ENCODE measurements around the gene LCMT1.
"Not testable (repeated sequence)": the region's sequence is repeated elsewhere in the genome, so short reads cannot be mapped to it uniquely, and the experiment has no call there.

LCMT1 gene

DNA sequence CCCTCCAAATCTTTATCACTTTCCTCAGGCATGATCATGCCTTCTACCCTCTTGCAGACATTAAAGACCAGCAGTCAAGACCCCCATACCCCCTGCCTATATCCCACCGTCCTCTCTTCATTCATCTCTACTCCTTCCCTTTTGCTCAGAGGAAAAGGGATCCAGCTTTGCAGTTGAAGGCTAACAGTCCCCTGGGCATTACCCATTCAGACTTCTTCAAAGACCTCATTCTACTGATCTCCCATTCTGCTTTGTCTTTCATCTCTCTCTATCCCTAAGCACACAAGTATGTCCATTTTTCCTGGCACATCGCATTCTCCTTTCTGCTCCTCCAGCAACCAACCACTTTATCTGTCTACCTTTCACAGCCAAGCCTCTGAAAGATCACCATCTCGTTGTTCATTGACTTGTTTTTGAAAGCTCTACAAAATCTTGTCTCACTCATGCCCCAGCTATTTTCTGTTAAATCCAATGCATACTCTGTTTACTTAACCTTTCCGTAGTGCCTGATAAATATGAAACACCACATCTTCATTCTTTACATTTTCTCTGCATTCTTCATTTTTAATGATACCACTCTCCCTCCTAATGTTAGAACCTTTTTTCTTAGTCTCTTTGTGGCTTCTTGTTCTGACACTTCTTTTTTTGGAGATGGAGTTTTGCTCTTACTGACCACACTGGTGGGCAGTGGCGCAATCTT is 14.1 kb upstream of the LCMT1 start:
- no peak for DNase-seq

DNA sequence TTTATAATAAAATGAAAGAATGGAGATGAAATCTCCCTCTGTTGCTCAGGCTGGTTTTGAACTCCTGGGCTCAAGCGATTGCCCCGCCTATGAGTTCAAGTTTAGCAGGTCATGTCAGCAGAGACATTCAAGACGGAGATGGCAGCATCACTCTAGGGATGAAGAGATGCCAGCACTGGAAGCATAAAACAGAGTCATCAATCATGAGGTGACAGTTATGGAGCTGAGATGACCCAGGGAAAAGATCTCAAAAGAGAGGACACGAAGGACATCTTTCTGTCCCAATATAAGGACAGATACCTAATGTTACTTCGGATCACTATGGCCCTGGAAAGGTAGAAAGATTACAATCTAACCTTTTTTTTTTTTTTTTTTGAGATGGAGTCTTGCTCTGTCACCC is 11.0 kb upstream of the LCMT1 start:
- no peak for DNase-seq

DNA sequence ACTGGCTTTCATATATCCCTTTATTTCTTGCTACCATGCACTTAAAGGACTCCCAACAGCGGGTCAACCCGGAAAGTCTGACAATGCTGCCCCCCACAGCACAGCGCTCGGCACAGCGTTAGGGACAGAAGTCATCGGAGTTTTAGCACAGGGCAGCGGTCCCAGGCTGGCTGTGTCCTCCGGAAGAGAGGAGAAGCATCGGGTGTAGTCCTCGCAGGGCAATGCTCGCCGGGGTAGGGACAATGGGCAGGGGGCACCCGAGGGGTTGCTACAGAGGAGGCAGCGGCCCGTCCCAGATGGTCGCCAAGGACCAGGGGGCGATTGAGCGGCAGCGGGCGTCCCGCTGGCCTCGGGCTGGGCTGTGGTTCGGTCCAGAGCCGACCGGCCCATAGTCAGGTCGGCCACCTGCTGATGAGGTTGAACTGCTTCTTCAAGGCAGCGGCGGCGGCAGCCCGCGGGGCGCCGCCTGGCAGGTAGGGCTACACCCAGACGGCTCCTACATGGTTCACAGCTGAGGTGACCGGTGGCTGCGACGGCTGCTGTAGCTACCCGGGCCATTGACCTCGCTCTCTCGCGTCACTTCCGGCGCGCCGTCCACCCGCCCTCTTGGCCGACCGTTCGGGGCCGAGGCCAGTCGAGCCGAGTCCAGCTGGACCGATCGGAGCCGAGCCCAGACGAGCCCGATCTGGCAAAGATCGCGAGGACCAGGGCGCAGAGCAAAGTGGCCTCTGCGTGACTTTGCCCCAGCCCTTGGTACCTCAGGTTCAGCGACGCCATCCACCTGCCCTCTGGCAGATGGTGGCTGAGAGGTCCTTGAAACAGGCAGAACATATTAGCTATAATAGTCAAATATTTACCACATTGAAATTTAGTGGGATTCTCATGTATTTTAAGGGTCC is 4.7 kb upstream of the LCMT1 start:
- DNase-seq: peak; percentile 85

DNA sequence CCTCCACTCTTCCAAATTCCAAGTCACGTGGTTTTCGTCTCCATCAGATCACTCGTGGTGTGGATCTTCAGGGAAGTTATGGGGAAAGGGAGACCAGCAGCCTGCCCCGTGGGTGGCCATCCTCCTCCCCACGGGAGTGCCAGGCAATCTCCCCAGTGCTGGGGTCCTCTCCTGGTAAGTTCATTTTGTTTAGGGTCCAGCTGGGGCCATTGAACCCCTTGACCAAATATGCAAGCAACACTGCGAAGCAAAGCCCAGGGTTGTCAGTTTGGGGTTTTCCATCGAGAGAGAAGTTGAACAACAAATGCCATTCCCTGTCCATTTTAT is 4.1 kb upstream of the LCMT1 start:
- no peak for DNase-seq

DNA sequence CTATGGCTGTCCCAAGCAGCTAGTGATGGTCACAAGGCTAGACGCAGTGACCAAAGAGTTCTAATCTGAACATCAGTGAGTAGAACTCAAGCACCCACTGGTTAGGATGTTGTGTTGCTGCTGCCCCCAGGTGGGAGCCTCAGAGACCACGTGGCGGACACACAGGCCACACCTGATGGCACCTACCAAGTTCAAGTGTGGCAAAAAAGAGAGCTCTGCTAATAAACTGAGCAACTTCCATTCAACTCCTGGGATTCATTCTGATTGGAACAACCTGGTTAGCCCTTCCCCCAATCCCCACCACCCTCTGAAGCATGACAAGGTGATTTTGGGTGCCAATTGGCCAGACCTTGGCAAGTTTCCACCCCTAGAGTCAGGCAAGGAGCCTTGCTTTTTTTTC is 3.5 kb upstream of the LCMT1 start:
- peak; percentile 58 for DNase-seq

DNA sequence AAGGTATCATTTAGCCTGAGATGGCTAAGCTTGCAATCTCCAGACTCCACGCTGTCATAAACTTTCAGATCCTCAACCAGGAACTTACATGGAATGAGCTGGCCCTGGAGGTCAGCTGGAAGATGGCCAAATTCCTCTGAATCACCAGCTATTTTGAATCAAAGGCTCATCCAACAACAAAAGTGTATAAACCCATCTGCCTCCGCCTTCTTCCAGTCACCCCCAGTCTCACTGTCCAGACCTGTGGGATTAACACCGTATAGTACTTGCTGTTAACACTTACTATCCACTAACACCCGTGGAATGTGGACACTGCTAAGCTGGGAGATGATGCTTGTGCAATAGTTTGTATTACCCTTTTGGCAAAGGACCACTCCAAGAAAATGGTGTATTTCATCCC is 1.9 kb upstream of the LCMT1 start:
- no peak for DNase-seq

DNA sequence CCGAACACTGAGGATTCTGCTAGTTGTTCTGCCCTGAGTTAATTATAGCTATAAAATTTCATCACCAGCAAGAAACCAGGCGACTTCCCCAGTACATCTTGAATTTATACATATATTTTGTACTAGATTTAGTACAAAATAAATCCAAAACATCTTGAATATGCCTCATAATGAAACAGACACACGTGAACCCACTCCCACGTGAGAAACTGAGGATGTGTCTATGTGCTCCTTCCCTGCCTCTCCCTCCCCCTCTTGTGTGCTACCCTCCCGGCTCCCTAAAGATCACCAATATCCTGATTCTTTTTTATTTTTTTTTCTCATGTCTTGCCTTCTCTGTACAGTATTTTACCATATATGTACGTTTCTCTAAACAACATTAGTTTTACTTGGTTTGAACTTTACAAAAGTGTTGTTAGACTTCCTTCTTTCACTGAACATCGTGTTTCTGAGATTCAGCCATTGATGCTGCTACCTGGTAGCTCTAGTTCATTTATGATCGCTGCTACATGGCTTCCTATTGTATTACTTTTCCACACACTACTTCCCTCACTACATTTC is 1.1 kb upstream of the LCMT1 start:
- DNase-seq: no peak

DNA sequence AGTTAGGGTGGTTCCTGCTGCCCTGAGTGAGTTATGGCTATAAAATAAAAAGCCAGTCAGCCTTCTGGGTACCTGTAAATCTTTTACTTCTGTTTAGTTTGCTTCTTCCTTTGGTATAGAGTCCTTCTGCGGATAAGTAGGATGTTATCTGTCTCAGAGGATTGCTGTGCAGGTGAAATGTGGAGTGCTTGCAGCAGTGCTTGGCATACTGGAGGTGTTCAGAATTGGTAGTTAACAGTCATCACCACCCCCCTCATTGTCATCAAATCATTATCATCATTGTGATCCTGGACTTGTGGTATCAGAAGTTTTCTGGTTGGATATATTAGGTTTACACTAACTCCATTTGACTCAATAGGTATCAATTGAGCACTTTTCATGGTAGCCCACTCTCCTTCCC is 2.6 kb downstream of the LCMT1 start:
- no peak for DNase-seq

DNA sequence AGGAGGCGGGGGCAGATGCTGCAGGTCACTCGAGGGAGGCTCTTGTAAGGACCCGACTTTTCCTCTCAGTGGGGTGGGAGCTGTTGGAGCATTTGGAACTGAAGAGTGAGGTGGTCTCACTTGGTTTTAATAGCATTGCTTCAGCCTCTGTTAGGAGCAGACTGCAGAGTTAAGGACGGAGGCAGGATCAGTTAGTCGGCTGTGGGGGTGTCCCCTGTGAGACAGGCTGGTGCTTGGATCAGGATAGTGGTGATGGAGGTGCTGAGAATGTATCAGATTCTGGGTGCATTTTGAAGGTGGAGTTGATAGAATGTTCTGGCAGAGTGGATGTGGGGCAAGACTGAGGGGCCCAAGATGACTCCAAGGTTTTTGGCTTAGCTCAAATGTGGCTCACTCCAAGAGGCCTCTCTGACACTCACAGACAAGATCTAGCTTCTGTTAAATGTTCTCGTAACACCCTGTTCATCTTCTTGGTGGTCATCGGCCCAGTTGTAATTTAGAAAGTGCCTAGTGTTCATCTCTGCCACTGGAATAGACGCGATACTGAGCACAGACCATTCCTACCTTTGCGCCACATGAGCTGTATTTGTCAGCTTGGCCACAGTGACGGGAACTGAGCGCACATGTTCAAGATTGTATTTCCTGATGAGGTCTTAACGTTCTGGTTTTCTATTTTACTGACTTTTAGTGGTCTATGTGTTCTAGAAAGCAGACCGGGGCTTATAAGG is 7.5 kb downstream of the LCMT1 start:
- DNase-seq: no peak

DNA sequence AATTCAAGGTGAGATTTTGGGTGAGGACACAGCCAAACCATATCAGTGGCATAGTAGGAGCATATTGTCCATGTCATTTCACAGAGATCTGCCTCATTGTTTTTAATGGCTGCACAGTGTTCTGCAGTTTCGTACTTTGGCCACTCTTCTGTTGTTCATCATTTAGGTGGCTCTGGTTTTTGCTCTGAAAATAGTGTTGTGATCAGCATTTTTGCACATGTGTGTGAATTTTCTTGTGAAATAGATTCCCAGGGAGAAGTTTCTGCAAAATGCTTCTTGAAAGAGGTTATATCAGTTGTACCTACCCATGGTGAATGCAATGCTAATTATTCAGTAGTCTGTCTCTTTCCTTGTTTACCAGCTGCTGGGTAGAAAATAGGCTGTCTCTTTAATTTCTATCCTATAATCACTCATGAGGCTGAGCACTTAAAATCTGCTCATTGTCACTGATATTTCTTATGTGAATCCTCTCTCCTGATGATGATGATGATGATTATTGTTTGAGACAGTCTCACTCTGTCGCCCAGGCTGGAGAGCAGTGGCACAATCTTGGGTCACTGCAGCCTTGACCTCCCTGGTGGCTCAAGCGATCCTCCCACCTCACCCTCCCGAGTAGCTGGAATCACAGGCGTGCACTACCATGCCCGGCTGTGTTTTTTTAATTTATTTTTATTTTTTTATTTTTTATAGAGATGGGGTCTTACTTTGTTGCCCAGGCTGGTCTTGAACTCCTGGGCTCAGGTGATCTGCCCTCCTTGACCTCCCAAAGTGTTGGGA is 10.5 kb downstream of the LCMT1 start:
- DNase-seq: no peak

DNA sequence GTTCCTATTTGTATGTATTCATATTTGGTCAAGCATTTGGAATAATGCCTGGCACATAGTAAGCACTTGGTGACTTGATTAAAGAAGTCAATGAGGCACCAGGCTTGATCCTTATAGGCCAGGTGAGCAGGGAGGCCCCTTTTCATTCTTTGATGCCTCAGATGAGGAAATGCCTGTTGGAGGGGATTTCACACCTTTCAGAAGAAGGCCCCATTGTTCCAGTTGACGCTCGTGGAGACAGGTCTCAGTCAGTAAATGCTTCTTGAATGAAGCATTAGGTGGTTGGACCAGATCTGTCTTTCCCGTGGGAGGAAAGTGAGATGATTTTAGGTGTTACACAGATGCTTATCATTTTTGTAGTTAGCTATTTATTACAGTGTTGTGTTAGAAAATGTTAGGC is 13.0 kb downstream of the LCMT1 start:
- no peak for DNase-seq

DNA sequence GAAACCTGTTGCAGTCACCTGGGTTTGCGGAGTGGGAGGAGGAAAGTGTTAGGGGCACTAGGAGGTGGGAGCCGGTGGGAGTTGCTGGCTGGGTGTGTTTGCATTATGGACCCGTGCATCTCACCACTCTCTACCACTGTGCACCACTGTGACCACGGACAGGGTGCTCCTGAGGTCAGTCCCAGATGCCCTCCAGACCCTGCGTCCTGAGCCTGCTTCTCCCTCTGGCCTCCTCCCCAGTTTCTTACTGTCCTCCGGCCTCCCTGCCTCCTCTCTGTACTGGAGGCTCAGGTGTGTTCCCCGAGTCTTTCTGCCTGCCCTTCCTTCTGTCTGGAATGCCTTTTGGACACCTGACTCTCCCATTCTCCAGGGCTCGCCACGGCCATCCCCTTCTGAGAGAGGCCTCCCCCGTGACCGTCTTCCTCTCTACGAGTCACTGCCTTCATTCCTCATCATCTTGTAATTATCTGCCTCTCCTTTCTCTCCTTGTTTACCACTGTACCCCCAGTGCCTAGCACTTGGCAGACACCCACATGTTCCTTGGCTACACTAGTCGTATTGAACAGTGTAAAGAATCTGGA is 14.6 kb downstream of the LCMT1 start:
- not testable (repeated sequence) for DNase-seq

DNA sequence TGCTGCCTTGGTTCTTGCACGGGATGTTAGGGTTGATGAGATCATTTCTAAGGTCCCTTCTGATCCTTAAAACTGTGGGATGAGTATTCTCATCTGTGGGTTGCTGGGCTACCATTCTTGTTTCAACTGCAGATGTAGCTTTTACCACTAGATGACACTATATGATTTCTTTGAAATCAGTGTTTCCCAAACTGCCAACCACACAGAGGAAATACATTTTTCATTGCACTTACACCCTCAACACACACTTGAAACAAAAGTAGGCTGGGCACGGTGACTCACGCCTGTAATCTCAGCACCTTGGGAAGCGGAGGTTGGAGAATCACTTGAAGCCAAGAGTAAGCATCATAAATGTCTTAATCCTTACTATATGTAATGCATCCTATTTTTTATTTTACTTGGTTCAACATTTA is 15.3 kb downstream of the LCMT1 start:
- peak; percentile 41 for DNase-seq

DNA sequence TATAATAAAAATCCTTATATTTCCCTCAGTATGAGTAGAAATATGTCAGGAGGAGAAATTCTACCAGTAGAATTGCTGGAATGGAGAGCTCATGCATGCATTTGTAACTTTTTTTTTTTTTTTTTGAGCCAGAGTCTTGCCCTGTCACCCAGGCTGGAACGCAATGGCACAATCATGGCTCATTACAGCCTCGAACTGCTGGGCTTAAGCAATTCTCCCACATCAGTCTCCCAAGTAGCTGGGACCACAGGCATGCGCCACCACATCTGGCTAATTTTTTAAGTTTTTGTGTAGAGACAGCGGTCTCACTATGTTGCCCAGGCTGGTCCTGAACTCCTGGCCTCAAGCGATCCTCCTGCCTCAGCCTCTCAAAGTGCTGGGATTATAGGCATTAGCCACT is 21.2 kb downstream of the LCMT1 start:
- DNase-seq: not testable (repeated sequence)

DNA sequence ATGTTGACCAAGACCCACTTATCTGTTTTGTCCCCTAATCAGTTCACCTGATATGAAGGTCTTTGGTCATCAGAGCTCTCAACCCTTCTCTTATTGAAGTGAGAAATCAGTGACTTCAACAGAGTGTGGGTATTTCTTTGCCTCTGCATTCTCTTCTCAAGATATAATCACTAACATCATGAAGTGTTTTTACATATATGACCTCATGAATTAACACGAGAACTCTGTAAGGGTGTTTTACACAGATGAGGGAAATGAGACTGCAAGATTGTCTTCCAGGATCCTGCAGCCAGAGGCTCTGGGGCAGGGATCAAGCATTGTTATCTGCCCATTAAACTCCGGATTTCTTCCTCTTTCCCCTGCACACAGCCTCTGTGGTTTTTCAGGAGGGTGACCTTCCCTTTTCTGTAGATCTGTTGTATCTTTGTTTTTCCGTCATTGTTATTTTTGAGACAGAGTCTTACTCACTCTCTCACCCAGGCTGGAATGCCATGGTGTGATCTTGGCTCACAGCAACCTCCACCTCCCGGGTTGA is 22.7 kb downstream of the LCMT1 start:
- no peak for DNase-seq

DNA sequence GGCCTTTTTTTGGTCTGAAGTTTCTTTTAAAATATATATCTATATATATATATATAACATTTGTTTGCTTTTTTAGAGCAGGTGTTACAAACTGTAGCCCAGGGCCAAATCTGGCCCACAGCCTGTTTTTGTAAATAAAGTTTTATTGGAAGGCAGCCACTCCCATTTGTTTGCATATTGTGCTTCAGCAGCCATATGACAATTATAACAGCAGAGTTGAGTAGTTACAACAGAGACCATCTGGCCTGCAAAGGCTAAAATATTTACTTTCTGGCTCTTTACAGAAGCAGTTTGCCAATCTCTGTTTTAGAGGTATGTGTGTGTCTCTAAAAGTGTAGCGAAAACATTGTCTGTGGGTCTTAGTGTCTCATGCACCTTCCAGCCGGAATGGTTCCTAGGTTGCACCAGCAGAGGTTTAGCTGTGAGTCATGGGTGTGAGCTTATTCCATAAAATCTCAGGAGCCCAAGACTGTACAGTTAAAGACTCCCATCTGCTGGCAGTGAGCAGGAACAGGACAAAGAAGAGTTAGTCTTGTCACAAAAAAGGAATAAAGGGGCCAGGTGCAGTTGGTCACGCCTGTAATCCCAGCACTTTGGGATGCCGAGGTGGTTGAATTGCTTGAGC is 23.8 kb downstream of the LCMT1 start:
- no peak for DNase-seq

DNA sequence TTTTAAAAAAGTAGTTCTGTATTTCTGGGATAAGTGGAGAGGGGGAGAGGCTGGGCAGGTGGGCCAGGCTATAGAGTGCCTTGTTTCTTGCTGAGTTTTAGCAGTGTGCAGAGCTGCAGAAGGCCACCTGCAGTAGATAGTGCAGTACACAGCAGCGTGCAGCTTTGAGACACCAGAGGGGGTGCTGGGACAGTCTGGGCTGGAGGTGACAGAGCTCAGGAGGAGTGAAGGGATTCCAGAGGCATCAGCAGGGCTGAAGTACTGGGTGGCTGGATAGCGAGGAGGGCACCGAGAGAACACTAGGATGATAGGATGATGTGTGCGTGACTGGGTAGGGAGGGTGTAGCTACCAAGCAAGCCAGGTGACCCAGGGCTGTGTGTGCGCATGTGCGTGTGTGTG is 26.6 kb downstream of the LCMT1 start:
- DNase-seq: no peak

DNA sequence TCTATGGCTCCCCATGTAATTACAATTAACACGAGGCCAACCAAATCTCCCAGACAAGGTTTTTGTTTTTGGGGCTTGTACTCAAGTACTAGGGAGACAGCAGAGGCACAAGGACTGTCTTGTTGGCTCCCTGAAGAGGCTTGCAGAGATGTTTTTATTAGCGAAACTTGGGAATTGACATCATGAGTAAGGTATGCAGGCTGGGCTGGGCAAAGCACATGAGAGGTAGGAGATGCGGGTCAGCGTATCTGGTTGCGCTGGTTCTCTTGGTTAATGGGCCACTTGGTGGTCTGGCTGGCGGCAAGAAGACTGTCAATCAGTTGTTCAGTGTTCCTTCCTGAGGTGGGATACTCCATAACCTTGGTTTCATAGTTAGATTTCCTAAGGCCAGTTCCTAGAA is 28.9 kb downstream of the LCMT1 start:
- no peak for DNase-seq

DNA sequence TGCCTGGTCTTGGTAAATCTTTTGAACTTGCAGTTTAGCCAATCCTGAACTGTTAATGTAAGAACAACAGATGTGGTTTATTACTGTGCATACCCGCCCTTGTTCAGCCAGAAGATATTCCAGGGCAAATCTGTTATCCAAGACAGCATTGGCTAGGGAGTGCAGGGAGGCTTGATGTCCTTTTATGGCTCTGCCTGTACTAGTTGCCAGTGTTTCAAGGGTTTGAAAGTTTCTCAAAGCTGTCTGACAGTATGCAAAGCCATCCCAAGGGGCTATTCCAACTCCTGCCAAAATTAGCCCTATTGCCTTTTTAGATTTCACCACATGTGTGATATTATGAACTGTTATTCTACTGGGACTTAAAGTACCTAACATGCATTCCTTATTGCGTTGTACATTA is 30.1 kb downstream of the LCMT1 start:
- DNase-seq: no peak

DNA sequence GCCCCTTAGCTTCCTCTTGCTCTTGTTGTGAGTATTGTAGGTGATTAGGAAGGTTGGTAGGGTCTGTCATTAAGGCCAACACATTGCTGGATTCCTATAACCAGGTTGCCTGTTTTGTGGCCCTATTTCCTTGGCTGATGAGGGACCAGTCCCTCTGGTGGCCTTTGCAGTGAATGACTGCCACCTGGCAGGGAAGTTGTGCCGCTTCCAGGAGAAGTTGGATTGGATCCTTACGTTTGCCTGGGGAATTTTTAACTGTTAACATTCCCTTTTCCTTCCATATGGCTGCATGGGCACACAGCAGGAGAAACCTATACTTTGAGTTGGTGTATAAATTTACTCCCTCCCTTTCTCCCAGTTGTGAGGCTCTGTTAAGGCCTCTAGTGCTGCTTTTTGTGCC is 32.4 kb downstream of the LCMT1 start:
- DNase-seq: no peak

DNA sequence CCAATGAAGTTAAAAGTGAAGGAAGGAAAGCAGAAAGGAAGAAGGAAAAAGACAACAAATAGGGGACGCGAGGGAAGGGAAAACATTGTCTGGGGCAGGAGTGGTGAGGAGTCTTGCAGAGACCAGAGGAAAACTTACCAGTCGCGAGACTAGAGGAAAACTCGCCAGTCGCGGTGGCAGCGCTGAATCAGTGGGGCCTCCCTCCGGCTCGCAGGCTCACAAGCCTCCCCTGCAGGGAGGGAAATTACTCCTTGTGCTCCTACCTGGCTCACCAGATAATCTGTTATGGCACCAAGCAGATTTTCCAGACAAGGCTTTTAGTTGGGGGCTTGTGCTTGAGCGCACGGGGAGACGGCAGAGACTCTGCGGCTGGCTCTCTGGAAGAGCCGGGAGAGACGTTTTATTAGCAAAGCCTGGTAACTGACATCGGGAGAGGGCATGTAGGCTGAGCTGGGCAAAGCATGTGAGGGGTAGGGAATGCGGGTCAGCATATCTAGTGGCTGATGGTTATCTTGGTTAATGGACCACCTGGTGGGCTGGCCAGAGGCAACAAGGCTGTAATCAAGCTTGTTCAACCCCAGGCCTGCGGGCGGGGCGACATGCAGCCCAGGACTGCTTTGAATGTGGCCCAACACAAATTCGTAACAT is 37.1 kb downstream of the LCMT1 start:
- DNase-seq: no peak
